ENCODE data around the gene OR2AJ1.
A peak's percentile ranks its signal among the peaks of the same experiment; 100 is the strongest.

OR2AJ1 gene, protein sequence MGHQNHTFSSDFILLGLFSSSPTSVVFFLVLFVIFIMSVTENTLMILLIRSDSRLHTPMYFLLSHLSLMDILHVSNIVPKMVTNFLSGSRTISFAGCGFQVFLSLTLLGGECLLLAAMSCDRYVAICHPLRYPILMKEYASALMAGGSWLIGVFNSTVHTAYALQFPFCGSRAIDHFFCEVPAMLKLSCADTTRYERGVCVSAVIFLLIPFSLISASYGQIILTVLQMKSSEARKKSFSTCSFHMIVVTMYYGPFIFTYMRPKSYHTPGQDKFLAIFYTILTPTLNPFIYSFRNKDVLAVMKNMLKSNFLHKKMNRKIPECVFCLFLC

DNA sequence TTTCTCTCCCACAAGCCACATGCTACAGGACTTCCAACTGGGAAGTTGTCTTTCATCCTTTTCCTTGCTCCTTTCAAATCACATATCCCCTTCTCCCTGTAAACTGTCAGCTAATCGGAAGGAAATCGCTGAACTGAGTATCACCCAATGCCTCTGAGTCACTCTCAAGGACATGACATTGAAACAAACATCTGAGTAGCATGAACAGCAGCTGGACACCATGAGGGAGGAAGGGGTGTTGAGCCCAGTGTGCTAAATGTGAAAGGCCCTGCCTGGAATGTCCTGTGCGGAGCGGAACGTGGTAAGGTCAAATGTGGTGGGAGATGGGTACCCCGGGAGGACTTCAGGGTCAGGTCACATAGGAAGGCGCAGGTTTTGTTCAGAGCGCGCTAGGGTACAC is at the start of gene OR2AJ1:
Gene OR2AJ1, plus strand, starts transcription at position 22 of the 400 bp plus-strand sequence. CDS start 8,880 bp downstream, outside the sequence.
- DNase-seq: no peak

DNA sequence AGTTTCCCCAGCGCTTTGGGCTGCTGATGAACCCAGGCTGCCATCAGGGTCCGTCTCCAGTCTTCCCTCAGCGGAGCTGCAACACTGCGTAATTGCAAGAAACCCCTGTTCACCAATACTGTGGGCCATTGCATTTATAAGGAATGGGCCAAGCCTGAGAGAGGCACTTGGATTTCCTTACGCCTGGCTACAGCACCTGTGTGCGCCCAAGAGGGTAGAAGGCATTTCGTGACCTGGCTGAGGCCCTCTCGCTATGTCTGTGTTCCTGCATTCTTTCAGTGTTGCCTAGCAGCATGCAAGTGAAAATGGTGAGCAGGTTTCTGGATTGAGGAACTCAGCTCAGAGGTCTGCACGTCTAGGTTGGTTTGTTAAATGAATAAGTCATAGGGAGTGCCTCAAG is 41.3 kb upstream of the OR2AJ1 start:
- DNase-seq: no peak

DNA sequence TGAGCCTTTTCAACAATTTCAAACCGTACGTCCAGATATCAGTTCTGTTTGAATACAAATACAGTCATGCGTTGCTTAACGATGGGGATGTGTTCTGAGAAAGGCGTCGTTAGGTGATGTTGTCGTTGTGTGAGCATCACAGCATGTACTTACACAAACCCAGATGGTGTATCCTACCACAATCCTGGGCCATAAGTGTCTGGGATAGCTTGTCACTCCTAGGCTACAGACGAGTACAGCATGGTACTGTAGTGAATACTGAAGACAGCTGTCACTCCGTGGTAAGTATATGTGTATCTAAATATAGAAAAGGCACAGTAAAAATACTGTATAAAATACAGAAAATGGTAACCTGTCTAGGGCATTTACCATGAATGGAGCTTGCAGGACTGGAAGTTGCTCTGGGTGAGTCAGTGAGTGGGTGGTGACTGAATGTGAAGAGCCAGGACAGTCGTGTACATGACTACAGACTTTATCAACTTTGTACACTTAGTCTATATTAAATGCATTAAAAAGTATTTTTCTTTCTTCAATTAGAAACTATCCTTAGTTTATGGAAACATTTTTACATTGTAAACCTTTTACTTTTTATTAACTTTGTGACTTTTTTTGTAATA is 39.8 kb upstream of the OR2AJ1 start:
- no peak for DNase-seq

DNA sequence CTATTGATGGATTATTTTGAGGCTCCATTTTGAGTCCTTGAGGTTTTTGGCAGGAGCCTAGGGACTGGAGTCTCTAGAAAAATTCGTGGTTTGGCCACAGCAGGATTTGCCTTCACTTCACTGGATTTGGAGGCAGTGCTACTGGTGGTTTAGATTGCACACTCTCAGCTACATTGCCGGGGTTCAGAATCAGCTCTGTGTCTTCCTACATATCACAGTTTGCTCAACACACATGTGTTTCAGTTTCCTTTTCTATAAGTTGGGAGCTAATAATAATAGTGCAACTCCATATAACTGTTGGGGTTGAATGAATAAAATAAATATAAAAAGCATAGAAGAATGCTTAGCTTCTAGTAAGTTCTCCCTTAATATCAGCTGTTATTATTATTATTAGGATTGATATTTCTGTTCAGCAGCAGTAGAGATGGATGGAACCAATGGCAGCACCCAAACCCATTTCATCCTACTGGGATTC is 29.5 kb upstream of the OR2AJ1 start, which contains the start of gene OR2W3:
Gene OR2W3, plus strand, starts transcription at position 425 of the 475 bp plus-strand sequence. Its CDS starts 0 bp downstream, at position 425.
- DNase-seq: no peak

DNA sequence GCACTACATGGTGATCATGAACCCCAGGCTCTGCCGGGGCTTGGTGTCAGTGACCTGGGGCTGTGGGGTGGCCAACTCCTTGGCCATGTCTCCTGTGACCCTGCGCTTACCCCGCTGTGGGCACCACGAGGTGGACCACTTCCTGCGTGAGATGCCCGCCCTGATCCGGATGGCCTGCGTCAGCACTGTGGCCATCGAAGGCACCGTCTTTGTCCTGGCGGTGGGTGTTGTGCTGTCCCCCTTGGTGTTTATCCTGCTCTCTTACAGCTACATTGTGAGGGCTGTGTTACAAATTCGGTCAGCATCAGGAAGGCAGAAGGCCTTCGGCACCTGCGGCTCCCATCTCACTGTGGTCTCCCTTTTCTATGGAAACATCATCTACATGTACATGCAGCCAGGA is 28.7 kb upstream of the OR2AJ1 start:
- DNase-seq: no peak

DNA sequence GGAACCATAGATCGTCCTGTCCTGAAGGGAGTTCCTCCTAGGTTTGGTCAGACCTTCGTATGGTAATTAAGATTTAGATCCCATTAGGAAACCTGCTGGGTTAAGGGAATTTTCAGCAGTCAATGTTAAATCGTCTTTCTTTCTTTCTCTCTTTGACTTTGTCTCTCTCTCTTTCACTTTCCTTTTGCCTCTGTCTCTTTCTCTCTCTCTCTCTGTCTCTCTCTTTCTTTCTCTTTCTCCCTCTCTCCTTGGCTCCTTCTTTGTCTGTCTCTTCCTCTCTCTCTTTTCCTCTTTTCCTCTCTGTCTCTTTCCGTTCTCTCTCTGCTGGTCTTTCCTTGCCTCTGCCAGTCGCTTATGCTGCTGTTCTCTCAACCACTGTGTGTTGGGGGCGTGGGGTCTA is 20.6 kb upstream of the OR2AJ1 start:
- DNase-seq: no peak

DNA sequence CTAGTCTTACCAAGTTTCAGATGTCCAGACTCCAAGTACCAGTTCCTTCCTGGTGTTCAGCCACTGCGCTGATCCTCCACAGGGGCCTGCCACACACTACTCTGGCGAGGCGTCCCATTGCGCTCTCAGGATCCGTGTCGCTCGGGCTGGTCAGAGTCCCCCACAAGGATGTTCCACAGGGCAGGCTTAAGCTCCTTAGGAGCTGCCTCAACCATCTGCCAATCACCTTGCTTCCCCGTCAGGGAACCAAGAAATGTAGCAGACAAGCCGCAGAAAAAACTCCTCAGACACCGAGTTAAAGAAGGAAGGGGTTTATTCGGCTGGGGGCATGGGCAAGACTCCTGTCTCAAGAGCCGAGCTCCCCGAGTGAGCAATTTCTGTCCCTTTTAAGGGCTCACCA is 19.5 kb upstream of the OR2AJ1 start:
- no peak for DNase-seq

DNA sequence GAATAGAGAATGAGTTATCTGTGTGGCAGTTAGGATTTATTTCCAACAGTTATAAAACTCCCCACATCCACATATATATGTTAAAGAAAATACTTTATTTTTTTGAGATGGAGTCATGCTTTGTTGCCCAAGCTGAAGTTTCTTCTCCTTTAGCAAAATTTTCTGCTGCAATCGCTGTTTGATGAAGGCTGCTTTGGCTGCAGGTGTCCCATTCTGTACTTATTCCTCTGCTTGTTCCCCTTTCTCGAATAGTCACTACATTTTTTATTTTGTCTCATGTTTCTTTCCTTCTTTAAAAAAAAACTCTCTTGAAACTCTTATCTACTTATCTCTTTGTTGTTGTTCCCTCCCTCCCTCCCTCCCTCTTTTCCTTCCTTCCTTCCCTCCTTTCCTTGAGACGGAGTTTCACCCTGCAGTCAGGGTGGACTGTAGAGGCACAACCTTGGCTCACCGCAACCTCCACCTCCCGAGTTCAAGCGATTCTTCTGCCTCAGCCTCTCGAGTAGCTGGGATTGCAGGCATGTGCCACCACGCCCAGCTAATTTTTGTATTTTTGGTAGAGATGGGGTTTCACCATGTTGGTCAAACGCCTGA is 18.7 kb upstream of the OR2AJ1 start:
- no peak for DNase-seq

DNA sequence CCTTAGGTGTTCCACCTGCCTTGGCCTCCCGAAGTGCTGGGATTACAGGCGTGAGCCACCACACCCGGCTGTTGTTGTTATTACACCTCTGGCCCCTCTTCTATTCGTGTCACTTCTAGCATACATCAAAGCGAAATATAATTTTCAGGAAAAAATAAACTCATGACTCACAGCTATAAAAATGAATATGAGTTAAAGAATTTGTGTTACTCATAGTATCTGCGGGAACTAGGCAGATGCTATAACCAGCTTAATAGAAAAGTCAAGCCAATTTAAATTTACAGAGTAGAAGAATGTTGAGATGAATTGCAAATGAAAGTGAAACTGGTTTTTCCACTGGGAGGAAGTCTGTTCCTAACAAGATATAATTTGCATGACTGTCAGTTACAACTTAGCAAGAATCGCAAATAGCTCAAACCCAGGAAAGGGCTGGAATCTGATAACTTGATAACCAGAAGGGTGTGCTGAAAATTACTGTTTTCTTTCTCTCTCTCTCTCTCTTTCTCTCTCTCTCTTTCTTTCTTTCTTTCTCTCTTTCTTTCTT is 18.1 kb upstream of the OR2AJ1 start:
- no peak for DNase-seq

DNA sequence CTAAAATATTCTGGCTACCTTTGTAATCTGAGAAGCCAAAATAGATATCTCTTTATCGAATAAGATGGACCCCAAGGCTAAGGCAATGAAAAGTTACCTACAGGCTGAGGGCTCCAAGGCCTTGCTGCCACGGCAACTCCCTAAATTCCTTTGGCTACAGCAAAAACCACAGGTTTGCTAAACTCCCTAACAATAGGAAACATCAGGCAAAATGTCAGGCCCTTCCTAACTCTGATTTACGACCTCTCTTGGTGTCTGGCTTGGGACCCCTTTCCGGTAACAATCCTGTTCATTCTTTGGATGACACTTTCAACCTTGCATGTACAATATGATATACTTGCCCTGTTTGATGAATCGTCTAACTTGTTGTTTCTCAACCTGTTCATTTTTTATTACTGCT is 15.9 kb upstream of the OR2AJ1 start:
- no peak for DNase-seq

DNA sequence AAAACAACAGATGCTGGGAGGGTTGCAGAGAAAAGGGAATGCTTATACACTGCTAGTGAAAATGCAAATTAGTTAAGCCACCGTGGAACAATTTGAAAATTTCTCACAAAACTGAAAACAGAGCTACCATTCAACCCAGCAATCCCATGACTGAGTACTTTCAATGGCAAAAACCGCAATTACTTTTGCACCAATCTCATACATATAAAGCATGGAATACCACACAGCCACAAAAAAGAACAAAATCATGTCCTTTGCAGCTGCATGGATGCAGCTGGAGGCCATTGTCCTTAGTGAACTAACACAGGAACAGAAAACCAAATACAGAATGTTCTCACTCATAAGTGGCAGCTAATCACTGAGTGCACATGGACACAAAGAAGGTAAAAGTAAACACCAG is 10.9 kb upstream of the OR2AJ1 start:
- no peak for DNase-seq

DNA sequence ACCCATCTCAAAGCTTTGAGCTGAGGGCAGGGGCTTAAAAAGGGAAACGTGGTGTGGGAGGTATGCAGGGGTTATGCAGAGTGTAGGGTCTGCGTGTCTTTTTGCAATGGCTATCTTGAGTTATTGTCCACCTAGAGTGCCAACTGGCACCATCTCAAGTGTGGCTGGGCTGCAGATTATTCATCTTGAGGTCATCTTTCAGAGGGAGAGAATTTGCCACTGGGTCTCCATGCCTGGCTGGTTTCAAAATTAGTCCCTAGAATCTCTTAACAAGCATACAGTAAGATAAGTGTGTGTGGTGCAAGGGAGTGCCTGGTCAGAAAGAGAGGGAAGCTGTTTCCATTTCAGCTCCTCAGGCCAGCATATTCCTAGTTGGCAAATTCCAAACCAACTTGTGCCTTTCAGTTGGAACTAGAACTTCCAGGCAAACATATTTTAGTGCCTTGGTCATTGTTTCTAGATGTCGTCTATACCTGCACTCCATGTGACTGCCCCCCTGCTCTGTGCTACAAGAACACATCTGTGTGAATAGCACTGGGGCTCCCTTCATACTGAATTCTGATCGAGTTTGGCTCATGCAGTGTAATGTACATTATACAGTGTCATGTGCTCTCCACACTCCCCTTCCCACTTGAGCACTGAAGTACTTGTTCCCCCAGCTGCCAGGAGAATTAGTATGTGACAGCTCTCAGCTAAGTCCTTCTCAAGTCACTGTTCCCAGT is 9.6 kb upstream of the OR2AJ1 start:
- no peak for DNase-seq

DNA sequence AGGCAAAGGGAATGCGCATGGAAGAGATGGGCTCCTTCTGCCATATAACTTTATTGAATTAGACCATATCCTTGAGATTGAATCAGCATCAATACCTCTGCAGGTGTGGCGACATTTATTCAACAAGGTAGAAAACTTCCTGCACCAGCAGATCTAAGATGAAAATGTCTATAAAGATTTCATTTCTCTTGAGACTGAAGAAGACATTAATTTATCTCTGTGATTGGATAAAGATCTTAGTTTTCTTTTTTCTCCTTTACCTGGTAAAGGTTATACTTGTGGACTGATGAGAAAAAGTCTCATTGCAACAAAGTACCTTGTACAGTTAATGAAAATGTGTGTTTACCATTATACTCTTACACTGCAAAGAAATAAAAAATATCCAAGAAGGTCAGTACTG is 4.7 kb upstream of the OR2AJ1 start, which contains the start of gene OR2T8:
Gene OR2T8, plus strand, starts transcription at position 301 of the 400 bp plus-strand sequence. CDS start 766 bp downstream, outside the sequence.
- DNase-seq: no peak

DNA sequence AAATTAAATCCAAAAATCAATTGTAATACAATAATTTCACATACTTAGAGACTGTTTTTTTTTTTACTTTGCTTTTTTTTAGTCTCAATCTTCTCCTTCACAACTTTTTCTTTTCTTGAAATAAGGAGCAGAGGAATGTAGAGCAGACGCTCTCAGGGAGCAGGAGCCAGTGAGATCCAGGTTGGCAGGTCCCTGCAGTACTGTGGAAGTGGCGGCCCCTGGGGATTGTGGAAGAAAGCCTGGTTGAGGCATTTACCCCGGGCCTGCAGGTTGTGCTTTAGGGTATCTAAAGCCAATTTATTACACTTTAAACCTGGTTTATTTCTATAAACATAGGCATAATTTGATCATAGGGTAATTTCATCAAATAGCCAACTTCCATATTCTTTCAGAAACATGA is 748 bp upstream of the OR2AJ1 start:
- DNase-seq: no peak

DNA sequence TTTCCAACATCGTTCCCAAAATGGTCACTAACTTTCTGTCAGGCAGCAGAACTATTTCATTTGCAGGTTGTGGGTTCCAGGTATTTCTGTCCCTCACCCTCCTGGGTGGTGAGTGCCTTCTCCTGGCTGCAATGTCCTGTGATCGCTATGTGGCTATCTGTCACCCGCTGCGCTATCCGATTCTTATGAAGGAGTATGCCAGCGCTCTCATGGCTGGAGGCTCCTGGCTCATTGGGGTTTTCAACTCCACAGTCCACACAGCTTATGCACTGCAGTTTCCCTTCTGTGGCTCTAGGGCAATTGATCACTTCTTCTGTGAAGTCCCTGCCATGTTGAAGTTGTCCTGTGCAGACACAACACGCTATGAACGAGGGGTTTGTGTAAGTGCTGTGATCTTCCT is 9.3 kb downstream of the OR2AJ1 start:
- DNase-seq: no peak

DNA sequence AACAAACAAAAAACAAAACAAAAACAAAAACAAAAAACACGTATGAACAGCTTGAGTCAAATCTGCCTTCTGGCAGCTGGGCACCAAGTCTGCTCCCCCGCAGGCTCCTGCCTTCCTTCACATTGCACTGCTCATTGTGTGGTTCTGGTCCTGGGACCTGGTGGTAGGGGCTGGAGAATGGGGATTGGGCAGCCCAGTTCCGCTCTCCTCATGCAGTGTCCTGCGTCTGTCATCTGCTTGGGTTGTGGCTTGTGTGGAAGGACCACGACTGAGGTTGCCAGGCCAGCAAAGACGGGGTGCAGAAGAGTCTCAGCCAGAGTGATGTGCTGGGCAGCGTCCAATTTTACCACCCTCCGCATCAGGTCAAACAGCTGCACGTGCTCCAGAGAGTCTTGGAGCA is 11.1 kb downstream of the OR2AJ1 start:
- no peak for DNase-seq

DNA sequence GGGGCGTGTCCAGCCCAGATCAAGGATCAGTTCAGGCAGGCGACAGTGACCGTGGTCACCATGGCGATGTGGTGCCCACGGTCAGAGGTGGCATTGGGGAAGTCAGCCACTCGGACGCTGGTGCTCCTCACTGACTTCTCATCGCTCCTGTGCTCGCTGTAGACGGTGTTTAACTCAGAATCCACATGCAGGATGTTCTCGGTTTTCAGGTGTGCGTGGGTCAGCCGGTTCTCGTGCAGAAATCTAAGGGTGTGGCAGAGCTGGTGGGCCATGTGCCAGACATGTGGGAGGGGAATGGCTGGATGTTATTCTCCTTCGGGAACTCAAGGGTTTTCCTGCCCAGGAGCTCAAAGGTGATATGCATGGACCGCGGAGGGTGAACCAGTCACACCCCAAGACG is 11.7 kb downstream of the OR2AJ1 start:
- no peak for DNase-seq

DNA sequence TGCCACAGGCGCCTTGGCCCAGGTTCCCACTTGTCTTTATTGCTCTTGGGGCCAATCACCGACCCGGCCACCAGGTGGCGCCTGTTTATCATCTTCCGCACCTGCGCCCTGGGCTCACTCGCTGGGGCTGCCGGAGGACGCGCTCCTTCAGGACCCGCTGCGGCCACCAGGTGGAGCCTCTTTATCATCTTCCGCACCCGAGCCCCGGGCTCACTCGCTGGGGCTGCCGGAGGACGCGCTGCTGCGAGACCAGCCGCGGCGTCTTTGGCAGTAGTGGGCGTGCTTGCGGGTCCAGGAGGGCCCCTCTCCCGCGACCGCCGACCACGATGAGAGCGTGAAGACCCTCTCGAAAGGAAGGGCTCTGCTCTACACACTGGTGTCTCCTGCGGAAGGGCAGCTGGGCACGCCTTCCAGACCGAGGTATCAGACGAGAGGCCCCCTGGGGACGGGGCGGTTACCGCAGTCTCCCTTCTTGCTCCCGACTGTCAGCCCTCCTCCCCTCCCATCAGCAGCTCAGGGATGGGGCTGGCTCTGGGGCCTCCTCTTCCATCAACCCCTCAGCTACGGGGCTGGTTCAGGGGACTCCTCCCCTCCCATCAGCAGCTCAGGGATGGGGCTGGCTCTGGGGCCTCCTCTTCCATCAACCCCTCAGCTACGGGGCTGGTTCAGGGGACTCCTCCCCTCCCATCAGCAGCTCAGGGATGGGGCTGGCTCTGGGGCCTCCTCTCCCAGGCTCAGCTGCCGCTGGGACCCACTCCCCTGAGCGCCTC is 12.5 kb downstream of the OR2AJ1 start:
- peak; percentile 18 for DNase-seq

DNA sequence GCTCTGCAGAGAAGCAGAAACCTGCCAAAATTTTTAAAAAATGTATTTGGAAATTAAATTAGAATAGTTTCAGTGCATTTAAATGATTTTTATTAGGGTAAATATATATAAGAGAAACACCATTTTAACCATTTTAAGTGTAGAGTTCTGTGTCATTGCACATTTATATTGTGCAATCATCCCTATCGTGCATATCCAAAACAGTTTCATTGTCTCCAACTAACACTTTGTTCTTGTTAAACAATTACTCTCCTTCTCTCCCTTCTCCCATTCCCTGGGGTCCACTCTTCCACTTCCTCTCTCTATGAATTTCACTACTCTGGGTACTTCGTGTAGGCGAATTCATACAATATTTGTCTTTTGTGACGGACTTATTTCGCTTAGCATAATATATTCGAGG is 17.9 kb downstream of the OR2AJ1 start:
- DNase-seq: no peak

DNA sequence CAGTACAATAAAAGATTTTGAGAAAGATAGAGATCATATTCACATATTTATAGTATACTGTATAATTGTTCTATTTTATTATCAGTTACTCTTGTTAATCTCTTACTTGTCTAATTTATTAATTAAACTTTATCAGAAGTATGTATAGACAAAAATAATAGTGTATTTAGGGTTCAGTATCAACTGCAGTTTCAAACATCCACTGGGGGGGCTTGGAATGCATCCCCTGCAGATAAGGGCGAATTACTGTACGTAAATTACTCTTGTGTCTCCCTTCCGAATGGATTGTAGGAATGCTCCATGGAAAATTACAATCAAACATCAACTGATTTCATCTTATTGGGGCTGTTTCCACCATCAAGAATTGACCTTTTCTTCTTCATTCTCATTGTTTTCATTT is 23.9 kb downstream of the OR2AJ1 start, which contains the start of gene OR2L8:
Gene OR2L8, plus strand, starts transcription at position 301 of the 400 bp plus-strand sequence. Its CDS starts 0 bp downstream, at position 301.
- DNase-seq: no peak

DNA sequence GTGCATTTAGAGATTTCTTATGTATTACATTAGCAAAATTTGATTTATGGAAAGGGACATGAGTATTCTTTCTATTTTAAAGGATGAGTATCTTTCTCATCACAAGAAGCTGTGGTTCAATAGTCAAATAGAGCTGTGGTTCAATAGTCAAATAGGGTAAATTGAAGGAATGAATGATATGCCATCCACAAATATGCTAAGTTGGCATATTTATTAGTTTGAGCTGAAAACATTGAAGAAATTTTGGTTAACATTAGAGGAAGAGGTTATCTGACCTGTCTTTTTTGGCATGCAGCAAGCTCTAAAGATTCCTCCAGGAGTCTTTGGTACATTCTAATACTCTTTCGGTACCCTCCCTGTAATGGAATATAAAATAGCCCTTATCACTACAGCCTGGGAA is 28.7 kb downstream of the OR2AJ1 start:
- DNase-seq: no peak

DNA sequence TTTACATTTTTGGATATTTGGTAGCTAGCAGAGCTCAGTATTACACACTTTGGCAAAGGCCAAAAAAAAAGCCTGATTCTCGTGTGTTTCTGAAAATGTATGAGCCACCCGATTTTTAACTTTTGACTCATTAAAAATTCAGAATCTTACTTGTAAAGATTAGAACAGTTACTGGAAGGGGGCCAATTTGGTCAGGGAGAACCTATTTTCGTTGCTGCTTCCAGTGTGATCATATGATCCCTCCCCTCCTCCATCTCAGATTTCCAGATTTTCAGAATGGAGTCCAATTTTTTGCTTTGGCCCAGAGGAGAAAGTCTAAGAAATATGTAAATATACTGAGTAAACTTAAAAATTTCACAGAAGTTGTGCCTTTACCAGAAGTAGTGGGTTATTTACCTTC is 37.1 kb downstream of the OR2AJ1 start:
- no peak for DNase-seq

Measured in NCI-H69 (cell line).